ENCODE data around the gene PKD2.

PKD2 gene

DNA sequence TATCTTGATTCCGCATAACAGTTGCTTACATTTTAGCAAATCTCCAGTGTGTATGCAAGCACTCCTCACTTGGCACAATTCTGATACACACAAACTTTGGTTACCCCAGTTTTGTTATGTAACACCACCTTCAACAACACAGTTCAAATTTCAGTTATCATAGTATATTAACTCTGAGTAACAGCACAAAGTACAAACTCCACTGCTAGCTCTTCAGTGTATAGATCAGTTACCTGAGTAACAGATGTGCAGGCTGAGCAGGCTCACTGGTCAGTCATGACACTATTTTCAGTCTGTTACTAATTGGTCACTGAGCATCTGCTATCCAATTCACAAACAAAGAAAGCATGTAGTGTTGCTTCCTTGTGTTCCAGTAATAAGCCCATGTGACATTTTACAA is 55.4 kb downstream of the PKD2 start:
- no peak for ATAC-seq
- no peak for TF ChIP-seq TOX (CRISPR knock-in tag; IDR thresholded peaks at IDR 0.05; ENCODE audit: borderline replicate concordance)
- TF ChIP-seq ESRRG (CRISPR knock-in tag; IDR thresholded peaks at IDR 0.05): no peak
- no peak for TF ChIP-seq RARB (CRISPR knock-in tag; IDR thresholded peaks at IDR 0.05)
- TF ChIP-seq, protein P1, sequence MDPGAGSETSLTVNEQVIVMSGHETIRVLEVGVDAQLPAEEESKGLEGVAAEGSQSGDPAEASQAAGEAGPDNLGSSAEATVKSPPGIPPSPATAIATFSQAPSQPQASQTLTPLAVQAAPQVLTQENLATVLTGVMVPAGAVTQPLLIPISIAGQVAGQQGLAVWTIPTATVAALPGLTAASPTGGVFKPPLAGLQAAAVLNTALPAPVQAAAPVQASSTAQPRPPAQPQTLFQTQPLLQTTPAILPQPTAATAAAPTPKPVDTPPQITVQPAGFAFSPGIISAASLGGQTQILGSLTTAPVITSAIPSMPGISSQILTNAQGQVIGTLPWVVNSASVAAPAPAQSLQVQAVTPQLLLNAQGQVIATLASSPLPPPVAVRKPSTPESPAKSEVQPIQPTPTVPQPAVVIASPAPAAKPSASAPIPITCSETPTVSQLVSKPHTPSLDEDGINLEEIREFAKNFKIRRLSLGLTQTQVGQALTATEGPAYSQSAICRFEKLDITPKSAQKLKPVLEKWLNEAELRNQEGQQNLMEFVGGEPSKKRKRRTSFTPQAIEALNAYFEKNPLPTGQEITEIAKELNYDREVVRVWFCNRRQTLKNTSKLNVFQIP (CRISPR knock-in tag; IDR thresholded peaks at IDR 0.05; ENCODE audit: borderline replicate concordance, low read depth): no peak
- TF ChIP-seq, protein P2, sequence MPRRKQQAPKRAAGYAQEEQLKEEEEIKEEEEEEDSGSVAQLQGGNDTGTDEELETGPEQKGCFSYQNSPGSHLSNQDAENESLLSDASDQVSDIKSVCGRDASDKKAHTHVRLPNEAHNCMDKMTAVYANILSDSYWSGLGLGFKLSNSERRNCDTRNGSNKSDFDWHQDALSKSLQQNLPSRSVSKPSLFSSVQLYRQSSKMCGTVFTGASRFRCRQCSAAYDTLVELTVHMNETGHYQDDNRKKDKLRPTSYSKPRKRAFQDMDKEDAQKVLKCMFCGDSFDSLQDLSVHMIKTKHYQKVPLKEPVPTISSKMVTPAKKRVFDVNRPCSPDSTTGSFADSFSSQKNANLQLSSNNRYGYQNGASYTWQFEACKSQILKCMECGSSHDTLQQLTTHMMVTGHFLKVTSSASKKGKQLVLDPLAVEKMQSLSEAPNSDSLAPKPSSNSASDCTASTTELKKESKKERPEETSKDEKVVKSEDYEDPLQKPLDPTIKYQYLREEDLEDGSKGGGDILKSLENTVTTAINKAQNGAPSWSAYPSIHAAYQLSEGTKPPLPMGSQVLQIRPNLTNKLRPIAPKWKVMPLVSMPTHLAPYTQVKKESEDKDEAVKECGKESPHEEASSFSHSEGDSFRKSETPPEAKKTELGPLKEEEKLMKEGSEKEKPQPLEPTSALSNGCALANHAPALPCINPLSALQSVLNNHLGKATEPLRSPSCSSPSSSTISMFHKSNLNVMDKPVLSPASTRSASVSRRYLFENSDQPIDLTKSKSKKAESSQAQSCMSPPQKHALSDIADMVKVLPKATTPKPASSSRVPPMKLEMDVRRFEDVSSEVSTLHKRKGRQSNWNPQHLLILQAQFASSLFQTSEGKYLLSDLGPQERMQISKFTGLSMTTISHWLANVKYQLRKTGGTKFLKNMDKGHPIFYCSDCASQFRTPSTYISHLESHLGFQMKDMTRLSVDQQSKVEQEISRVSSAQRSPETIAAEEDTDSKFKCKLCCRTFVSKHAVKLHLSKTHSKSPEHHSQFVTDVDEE (CRISPR knock-in tag; IDR thresholded peaks at IDR 0.05): no peak
- no peak for TF ChIP-seq ZNF565 (CRISPR knock-in tag; conservative IDR thresholded peaks at IDR 0.05; ENCODE audit: low read depth)
- no peak for TF ChIP-seq PPARA (CRISPR knock-in tag; IDR thresholded peaks at IDR 0.05; ENCODE audit: borderline replicate concordance)
- no peak for TF ChIP-seq BACH2 (CRISPR knock-in tag; IDR thresholded peaks at IDR 0.05; ENCODE audit: borderline replicate concordance)
- no peak for TF ChIP-seq TCF4 (CRISPR knock-in tag; IDR thresholded peaks at IDR 0.05; ENCODE audit: borderline replicate concordance)
- TF ChIP-seq ZNF70 (CRISPR knock-in tag; IDR thresholded peaks at IDR 0.05): no peak
- TF ChIP-seq ZFP30 (CRISPR knock-in tag; IDR thresholded peaks at IDR 0.05): no peak

DNA sequence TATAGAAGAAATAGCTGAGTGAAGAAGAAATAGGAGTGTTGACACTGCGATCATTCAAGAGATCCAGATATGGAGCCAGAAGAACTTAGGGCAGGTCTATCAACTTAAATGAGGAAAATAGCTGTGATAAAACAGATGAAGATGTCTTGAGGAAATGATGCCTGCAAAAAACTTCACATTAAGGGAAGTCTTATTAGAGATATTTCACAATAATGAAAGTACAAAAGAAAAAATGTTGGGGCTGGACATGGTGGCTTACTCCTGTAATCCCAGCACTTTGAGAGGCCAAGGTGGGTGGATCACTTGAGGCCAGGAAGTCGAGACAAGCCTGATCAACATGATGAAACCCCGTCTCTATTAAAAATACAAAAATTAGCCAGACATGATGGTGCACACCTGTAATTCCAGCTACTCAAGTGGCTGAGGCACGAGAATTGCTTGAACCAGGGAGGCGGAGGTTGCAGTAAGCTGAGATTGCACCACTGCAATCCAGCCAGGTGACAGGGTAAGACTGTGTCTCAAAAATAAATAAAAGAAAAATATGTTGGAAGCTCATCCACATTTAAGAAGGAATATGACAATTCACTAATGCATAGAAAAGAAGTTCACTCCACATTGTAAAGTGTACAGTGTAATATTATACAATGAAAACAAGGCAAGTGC is 56.3 kb downstream of the PKD2 start:
- ATAC-seq: no peak
- TF ChIP-seq SNAI2 (CRISPR knock-in tag; IDR thresholded peaks at IDR 0.05): no peak

DNA sequence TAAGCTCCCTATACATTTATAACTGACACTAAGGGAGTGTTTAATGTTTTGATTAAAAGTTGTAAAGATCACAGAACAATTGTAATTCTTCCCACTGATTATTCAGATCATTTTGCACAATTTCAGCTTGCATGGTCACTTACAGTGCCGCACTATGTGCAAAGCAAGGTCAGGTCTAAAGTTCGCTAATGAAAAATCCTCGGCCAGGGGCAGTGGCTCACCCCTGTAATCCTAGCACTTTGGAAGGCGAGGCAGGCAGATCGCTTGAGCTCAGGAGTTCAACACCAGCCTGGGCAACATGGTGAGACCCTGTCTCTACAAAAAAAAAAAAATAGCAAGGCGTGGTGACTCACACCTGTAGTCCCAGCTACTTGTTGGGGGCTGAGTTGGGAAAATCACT is 57.0 kb downstream of the PKD2 start:
- TF ChIP-seq PPARA (CRISPR knock-in tag; IDR thresholded peaks at IDR 0.05; ENCODE audit: borderline replicate concordance) (no peak), CSDC2 (CRISPR knock-in tag; IDR thresholded peaks at IDR 0.05) (no peak), ZC3H10 (CRISPR knock-in tag; IDR thresholded peaks at IDR 0.05) (no peak), BACH2 (CRISPR knock-in tag; IDR thresholded peaks at IDR 0.05; ENCODE audit: borderline replicate concordance) (no peak), ZNF70 (CRISPR knock-in tag; IDR thresholded peaks at IDR 0.05) (no peak), ISL1 (CRISPR knock-in tag; IDR thresholded peaks at IDR 0.05) (no peak), RARB (CRISPR knock-in tag; IDR thresholded peaks at IDR 0.05) (no peak), ZNF565 (CRISPR knock-in tag; conservative IDR thresholded peaks at IDR 0.05; ENCODE audit: low read depth) (no peak), ARNTL (CRISPR knock-in tag; IDR thresholded peaks at IDR 0.05; ENCODE audit: borderline replicate concordance, low read depth) (no peak), ZFP3 (CRISPR knock-in tag; IDR thresholded peaks at IDR 0.05) (no peak), TOX (CRISPR knock-in tag; IDR thresholded peaks at IDR 0.05; ENCODE audit: borderline replicate concordance) (no peak), ZNF8 (CRISPR knock-in tag; IDR thresholded peaks at IDR 0.05) (no peak), ESRRG (CRISPR knock-in tag; IDR thresholded peaks at IDR 0.05) (no peak), GLIS3 (CRISPR knock-in tag; IDR thresholded peaks at IDR 0.05) (no peak), SNAI2 (CRISPR knock-in tag; IDR thresholded peaks at IDR 0.05) (no peak)
- TF ChIP-seq, protein P2 (CRISPR knock-in tag; IDR thresholded peaks at IDR 0.05): no peak
- TF ChIP-seq, protein P3, sequence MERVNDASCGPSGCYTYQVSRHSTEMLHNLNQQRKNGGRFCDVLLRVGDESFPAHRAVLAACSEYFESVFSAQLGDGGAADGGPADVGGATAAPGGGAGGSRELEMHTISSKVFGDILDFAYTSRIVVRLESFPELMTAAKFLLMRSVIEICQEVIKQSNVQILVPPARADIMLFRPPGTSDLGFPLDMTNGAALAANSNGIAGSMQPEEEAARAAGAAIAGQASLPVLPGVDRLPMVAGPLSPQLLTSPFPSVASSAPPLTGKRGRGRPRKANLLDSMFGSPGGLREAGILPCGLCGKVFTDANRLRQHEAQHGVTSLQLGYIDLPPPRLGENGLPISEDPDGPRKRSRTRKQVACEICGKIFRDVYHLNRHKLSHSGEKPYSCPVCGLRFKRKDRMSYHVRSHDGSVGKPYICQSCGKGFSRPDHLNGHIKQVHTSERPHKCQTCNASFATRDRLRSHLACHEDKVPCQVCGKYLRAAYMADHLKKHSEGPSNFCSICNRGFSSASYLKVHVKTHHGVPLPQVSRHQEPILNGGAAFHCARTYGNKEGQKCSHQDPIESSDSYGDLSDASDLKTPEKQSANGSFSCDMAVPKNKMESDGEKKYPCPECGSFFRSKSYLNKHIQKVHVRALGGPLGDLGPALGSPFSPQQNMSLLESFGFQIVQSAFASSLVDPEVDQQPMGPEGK (CRISPR knock-in tag; IDR thresholded peaks at IDR 0.05; ENCODE audit: borderline replicate concordance): no peak
- TF ChIP-seq, protein P4, sequence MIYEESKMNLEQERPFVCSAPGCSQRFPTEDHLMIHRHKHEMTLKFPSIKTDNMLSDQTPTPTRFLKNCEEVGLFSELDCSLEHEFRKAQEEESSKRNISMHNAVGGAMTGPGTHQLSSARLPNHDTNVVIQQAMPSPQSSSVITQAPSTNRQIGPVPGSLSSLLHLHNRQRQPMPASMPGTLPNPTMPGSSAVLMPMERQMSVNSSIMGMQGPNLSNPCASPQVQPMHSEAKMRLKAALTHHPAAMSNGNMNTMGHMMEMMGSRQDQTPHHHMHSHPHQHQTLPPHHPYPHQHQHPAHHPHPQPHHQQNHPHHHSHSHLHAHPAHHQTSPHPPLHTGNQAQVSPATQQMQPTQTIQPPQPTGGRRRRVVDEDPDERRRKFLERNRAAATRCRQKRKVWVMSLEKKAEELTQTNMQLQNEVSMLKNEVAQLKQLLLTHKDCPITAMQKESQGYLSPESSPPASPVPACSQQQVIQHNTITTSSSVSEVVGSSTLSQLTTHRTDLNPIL (CRISPR knock-in tag; IDR thresholded peaks at IDR 0.05; ENCODE audit: low read depth): no peak
- no peak for ATAC-seq
